Measurements from ENCODE around the gene RAPGEF6.

RAPGEF6 gene

DNA sequence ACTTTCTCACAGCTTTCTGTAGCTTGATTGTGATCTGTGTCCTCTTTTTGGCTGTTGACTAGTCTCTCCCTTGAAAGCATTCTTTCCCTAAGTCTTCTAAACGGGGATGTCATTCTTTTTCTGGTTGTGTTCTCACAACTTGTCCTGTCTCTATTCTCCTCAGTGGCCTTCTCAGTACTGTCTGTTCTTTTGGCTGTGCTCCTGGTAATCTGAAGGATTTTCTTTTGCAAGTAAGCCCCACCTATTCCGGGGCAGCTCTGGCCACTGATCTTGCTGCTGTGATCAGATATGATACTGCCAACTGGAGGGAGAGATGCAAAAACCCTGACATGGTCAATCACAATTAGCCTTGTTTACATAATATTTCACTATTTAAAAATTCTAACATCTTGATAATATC is 198.9 kb downstream of the RAPGEF6 start (continued):
- no peak for TF ChIP-seq PRDM10 (tag by site-specific recombination; IDR thresholded peaks at IDR 0.05)
- TF ChIP-seq ZNF214 (tag by site-specific recombination; IDR thresholded peaks at IDR 0.05; ENCODE audit: borderline replicate concordance) = no peak
- TF ChIP-seq ZSCAN23 (tag by site-specific recombination; IDR thresholded peaks at IDR 0.05) = no peak
- no peak for TF ChIP-seq ZNF596 (tag by site-specific recombination; IDR thresholded peaks at IDR 0.05)

DNA sequence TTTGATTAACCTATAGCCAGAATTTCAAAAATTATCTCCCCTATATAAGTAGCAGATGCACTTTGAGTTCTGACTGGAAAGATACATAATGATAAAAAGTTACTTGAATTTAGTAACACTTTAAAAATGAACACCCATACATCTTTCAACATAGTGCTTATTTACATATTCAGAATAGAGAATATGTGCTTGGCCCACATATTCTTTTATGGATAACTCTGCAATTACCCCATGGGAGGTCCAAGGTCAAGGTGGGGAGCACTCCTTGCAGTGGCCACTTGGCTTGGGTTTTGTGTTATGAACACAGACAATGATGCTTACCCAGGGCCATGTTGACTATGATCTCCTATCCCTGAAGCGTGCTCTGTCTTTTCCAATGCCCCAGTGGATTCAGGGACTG is 201.9 kb downstream of the RAPGEF6 start:
- Histone ChIP-seq H3K36me3 (ENCODE audit: control insufficient read depth in 2 of 2, insufficient read depth in 1 of 2, low read length in 2 of 2) (peaks cover 26 to 73% of the 10 kb centered on the region in 2 experiments), H3K4me1 (ENCODE audit: control insufficient read depth, insufficient read depth, low read length) (no peaks in the 10 kb centered on the region), H3K4me3 (ENCODE audit: low read depth, low read length) (no peak overlapping the region), H3K27ac (ENCODE audit: extremely low read depth, low read depth, low read length) (no peak overlapping the region), H3K9me3 (ENCODE audit: control insufficient read depth, insufficient read depth, low read depth, low read length) (no peaks in the 10 kb centered on the region)
- no peak for TF ChIP-seq ZNF513 (tag by site-specific recombination; IDR thresholded peaks at IDR 0.05)
- no peak for TF ChIP-seq ZBTB1 (tag by site-specific recombination; IDR thresholded peaks at IDR 0.05)
- ChIA-PET POLR2A (no interaction called here), CTCF (no interaction called here)

GRCh38 chr5:131431794-131432193 is 203.2 kb downstream of the RAPGEF6 start:
- POLR2A ChIA-PET = no interaction called here
- CTCF ChIA-PET = interaction anchor here (1.4 kb wide), 1 partner anchor 9 kb away, joined by 5 read pairs; no protein-coding TSS in a partner anchor
- TF ChIP-seq ZNF175 (tag by site-specific recombination; IDR thresholded peaks at IDR 0.05) = no peak
- TF ChIP-seq ZNF391 (tag by site-specific recombination; IDR thresholded peaks at IDR 0.05; ENCODE audit: borderline replicate concordance, low read depth) = no peak
- TF ChIP-seq ZBTB17 (tag by site-specific recombination; IDR thresholded peaks at IDR 0.05) = no peak
- TF ChIP-seq ZFP41 (tag by site-specific recombination; IDR thresholded peaks at IDR 0.05; ENCODE audit: borderline replicate concordance) = no peak
- no peak for TF ChIP-seq PRDM2 (tag by site-specific recombination; IDR thresholded peaks at IDR 0.05; ENCODE audit: borderline replicate concordance)
- TF ChIP-seq ZNF843 (tag by site-specific recombination; IDR thresholded peaks at IDR 0.05) = no peak
- no peak for TF ChIP-seq OSR2 (tag by site-specific recombination; IDR thresholded peaks at IDR 0.05)
- TF ChIP-seq ZNF664 (tag by site-specific recombination; IDR thresholded peaks at IDR 0.05) = no peak
- TF ChIP-seq ZBTB7A (tag by site-specific recombination; IDR thresholded peaks at IDR 0.05; ENCODE audit: low read depth) = no peak
- no peak for TF ChIP-seq RBAK (tag by site-specific recombination; IDR thresholded peaks at IDR 0.05)
- TF ChIP-seq ZNF354C (tag by site-specific recombination; IDR thresholded peaks at IDR 0.05; ENCODE audit: borderline replicate concordance, low read depth) = no peak
- TF ChIP-seq ZNF426 (tag by site-specific recombination; IDR thresholded peaks at IDR 0.05) = no peak
- TF ChIP-seq ZNF555 (tag by site-specific recombination; conservative IDR thresholded peaks at IDR 0.05) = no peak
- TF ChIP-seq ZNF514 (tag by site-specific recombination; IDR thresholded peaks at IDR 0.05) = no peak
- H3K9me3 ChIP-seq (ENCODE audit: control insufficient read depth, insufficient read depth, low read depth, low read length) = no peaks in the 10 kb centered on the region
- H3K4me3 ChIP-seq (ENCODE audit: low read depth, low read length) = no peak overlapping the region
- H3K27ac ChIP-seq (ENCODE audit: extremely low read depth, low read depth, low read length) = no peak overlapping the region
- peaks cover 20 to 75% of the 10 kb centered on the region in 2 experiments for H3K36me3 ChIP-seq (ENCODE audit: control insufficient read depth in 2 of 2, insufficient read depth in 1 of 2, low read length in 2 of 2)
- H3K4me1 ChIP-seq (ENCODE audit: control insufficient read depth, insufficient read depth, low read length) = no peaks in the 10 kb centered on the region

Data from HEK293 (cell line).